ENCODE measurements around the gene ZNF487.

ZNF487 gene

DNA sequence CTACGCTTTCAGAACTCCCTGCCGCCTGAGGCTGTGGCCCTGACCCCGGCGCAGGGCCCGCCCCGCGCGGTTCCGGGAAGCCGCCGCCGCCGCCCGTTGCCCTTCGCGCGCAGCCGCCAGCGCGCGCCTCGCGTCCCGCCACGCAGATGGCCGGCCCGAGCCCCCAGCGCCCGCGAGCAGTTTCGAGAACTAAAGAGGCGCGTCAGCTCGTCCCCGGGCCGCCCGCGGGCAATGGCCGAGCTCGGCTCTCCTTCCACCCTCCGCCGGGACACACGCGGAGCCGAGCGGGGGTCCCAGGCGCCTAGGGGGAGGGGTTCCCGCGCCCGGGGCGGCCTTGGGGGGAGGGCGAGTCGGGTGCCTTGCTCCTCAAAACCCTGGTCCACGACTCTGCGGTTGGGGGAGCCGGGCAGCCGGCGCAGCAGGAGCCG is 29.7 kb upstream of the ZNF487 start:
- peak overlapping the region; percentile 99 for H3K27ac ChIP-seq
- TF ChIP-seq, protein P1, sequence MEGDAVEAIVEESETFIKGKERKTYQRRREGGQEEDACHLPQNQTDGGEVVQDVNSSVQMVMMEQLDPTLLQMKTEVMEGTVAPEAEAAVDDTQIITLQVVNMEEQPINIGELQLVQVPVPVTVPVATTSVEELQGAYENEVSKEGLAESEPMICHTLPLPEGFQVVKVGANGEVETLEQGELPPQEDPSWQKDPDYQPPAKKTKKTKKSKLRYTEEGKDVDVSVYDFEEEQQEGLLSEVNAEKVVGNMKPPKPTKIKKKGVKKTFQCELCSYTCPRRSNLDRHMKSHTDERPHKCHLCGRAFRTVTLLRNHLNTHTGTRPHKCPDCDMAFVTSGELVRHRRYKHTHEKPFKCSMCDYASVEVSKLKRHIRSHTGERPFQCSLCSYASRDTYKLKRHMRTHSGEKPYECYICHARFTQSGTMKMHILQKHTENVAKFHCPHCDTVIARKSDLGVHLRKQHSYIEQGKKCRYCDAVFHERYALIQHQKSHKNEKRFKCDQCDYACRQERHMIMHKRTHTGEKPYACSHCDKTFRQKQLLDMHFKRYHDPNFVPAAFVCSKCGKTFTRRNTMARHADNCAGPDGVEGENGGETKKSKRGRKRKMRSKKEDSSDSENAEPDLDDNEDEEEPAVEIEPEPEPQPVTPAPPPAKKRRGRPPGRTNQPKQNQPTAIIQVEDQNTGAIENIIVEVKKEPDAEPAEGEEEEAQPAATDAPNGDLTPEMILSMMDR (IDR thresholded peaks at IDR 0.05), result no peak
- no peak for TF ChIP-seq ZFX (IDR thresholded peaks at IDR 0.05; ENCODE audit: borderline replicate concordance)

DNA sequence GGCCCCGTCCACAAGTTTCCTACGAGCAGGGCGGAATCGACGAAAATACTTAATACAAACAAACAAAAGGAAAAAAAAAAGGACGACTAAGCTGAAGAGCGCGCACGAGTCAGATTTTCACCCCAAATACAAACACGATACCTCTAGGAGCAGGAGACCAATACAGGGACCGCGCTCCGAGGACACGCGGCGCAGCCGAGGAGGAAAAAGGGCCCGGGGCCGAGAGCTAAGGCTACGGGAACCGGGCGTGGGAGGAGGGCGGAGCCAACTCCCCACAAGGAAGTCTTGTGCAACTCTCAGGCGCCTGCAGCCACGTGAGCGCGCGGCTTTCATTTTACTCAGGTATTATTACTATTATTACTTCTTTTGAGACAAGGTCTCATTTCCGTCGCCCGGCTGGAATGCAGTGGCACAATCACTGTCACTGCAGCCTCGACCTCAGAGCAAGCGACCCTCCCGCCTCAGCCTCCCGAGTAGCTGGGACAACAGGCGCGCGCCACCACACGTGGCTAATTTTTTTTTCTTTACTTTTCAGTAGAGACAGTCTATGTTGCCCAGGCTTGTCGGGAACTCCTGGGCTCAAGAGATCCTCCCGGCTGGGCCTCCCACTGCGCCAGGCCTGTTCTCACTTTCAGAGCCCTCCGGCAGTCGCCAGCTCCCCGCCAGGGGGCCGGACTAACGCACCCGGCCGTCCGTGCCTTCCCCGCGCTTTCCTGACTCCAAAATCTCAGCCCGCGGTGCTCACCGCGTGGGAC is 29.2 kb upstream of the ZNF487 start:
- H3K27ac ChIP-seq, result peak overlapping the region; percentile 99
- no peak for TF ChIP-seq ZFX (IDR thresholded peaks at IDR 0.05; ENCODE audit: borderline replicate concordance)
- TF ChIP-seq, protein P1 (IDR thresholded peaks at IDR 0.05), result peak; percentile 39

DNA sequence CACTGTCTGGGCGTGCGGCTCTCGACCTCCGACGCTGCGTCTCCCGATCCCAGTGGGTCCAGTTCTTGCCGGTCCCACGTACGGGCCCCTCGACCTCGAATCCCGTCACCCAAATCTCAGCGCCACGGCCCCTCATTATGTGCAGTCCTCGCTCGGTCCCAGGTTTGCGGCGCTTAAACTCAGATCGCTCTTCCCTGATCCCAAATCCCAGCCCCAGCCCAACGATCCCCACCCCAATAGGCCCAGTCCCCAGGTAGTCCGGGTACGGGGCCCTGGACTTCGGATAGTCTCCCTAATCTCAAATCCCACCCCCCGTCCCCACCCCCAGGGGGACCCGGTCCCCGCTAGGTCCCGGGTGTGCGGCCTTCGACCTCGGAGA is 28.6 kb upstream of the ZNF487 start:
- H3K27ac ChIP-seq, result peak overlapping the region; percentile 99
- TF ChIP-seq, protein P1 (IDR thresholded peaks at IDR 0.05), result no peak
- no peak for TF ChIP-seq ZFX (IDR thresholded peaks at IDR 0.05; ENCODE audit: borderline replicate concordance)

- TF ChIP-seq, protein P1 (IDR thresholded peaks at IDR 0.05), result no peak
- TF ChIP-seq ZFX (IDR thresholded peaks at IDR 0.05; ENCODE audit: borderline replicate concordance), result no peak
Observed at GRCh38 chr10:43408710-43409384, 28.1 kb upstream of the ZNF487 start, which contains the start of gene HNRNPF. Gene HNRNPF (minus strand): TSS chr10:43409186. CDS start chr10:43387884, 21,302 bp downstream.

GRCh38 chr10:43409385-43410109 is 27.4 kb upstream of the ZNF487 start:
- TF ChIP-seq ZFX (IDR thresholded peaks at IDR 0.05; ENCODE audit: borderline replicate concordance), result no peak
- TF ChIP-seq, protein P1 (IDR thresholded peaks at IDR 0.05), result no peak
- peak overlapping the region; percentile 99 for H3K27ac ChIP-seq

More at GRCh38 chr10:43408710-43409384, 28.1 kb upstream of the ZNF487 start, which contains the start of gene HNRNPF:
- peak within 1 kb of the TSS; percentile 99 for H3K27ac ChIP-seq

DNA sequence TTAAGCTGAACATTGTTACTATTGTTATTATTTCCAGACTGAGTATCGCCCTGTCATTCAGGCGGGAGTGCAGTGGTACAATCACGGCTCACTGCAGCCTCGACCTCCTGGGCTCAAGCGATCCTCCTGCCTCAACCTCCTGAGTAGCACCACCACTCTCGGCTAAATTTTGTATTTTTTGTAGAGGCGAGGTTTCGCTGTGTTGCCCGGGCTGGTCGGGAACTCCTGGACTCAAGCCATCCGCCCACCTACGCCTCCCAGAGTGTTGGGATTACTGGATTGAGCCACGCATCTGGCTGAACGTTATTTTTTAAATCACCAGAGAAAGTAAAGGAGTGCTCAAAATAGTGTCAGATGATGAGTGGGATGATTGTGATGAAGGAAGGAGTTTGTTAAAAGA is 26.6 kb upstream of the ZNF487 start:
- TF ChIP-seq ZFX (IDR thresholded peaks at IDR 0.05; ENCODE audit: borderline replicate concordance), result no peak
- TF ChIP-seq, protein P1 (IDR thresholded peaks at IDR 0.05), result no peak
- peak overlapping the region; percentile 99 for H3K27ac ChIP-seq

Measured in 22Rv1 (cell line).